Measurements from ENCODE around the gene DICER1. TPM values are rescaled to one million over a fixed set of nuclear protein-coding genes. Genes with fewer than 3 reads are reported as not detected.

The DICER1 gene
- total RNA-seq, 1 donor: 61.3 TPM

GRCh38 chr14:95174184-95174792 lies 17.0 kb upstream of the DICER1 start:
- H3K4me3 ChIP-seq (ENCODE audit: low read depth, low read length): no peak overlapping the region
- peak; percentile 25 for TF ChIP-seq CTCF (IDR thresholded peaks at IDR 0.05; ENCODE audit: insufficient read depth, low read depth, low read length)
- peak; percentile 33 for DNase-seq (ENCODE audit: low read depth)

- no peak for TF ChIP-seq CTCF (IDR thresholded peaks at IDR 0.05; ENCODE audit: insufficient read depth, low read depth, low read length)
- DNase-seq (ENCODE audit: low read depth): no peak
- no peak overlapping the region for H3K4me3 ChIP-seq (ENCODE audit: low read depth, low read length)
These were observed 16.2 kb upstream of the DICER1 start for GRCh38 chr14:95173518-95173917.

GRCh38 chr14:95167177-95167576 lies 9.8 kb upstream of the DICER1 start:
- no peak for TF ChIP-seq CTCF (IDR thresholded peaks at IDR 0.05; ENCODE audit: insufficient read depth, low read depth, low read length)
- no peak overlapping the region for H3K4me3 ChIP-seq (ENCODE audit: low read depth, low read length)
- DNase-seq (ENCODE audit: low read depth): no peak

DNA sequence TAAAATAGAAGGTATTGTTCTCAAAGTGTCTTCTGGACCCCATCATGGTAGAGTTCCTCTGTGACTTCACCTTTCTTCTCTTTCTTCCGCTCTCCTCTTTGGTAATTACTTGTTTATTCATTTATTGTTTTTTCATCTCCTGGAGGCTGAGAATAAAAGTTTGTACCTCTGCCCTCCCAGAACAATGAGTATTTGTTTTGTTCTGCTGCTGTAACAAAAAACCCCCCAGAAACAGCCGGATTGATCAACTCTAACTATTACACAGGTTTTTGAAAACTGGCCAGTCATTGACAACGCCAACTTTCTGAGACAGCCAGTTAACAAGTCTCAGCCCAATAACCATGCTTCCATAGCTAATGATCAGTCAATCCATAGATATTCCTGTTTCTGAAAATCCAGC lies 8.2 kb upstream of the DICER1 start:
- TF ChIP-seq CTCF (IDR thresholded peaks at IDR 0.05; ENCODE audit: insufficient read depth, low read depth, low read length): no peak
- no peak for DNase-seq (ENCODE audit: low read depth)
- no peak overlapping the region for H3K4me3 ChIP-seq (ENCODE audit: low read depth, low read length)

DNA sequence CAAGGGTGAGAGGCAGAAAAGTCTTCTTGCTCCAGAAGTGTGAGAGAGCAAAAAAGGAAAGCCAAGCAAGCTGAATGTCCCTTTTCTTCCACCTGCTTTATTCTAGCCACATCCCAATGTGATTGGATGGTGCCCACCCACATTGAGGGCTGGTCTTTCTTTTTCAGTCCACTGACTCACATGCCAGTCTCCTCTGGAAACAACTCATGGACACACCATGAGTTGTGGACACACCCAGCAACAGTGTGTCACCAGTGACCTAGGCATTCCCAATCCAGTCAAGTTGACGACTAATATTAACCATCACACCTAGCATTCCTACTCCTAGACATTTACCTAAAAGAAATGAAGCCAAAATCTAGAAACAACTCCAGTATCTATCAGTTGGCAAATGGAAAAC lies 7.2 kb upstream of the DICER1 start:
- no peak overlapping the region for H3K4me3 ChIP-seq (ENCODE audit: low read depth, low read length)
- no peak for TF ChIP-seq CTCF (IDR thresholded peaks at IDR 0.05; ENCODE audit: insufficient read depth, low read depth, low read length)
- no peak for DNase-seq (ENCODE audit: low read depth)

DNA sequence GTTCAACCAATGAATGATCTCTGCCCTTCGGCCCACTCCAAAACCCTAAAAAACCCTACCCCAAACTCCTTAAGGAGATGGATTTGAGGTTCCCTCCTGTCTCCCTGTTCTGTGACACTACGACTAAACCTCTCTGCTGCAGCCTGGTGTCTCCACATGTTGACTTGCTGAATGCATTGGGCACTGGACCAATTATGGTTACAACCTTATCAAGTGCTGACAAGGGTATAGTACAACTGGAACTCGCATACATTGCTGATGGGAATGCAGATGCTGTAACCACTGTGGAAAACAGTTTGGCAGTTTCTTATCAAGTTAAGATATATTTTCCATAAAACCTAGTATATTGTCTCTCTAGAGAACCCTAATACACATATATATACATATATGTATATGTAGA lies 6.3 kb upstream of the DICER1 start:
- DNase-seq (ENCODE audit: low read depth): no peak
- TF ChIP-seq CTCF (IDR thresholded peaks at IDR 0.05; ENCODE audit: insufficient read depth, low read depth, low read length): no peak
- no peak overlapping the region for H3K4me3 ChIP-seq (ENCODE audit: low read depth, low read length)

GRCh38 chr14:95163132-95163531 lies 5.8 kb upstream of the DICER1 start:
- TF ChIP-seq CTCF (IDR thresholded peaks at IDR 0.05; ENCODE audit: insufficient read depth, low read depth, low read length): no peak
- H3K4me3 ChIP-seq (ENCODE audit: low read depth, low read length): no peak overlapping the region
- DNase-seq (ENCODE audit: low read depth): no peak
